Mucosa of rectum (tissue), 2 donors: ENCODE measurements around the gene GP2.

ENCODE experiments used
- H3K27ac ChIP-seq, 2 donors: one replicate each; pipeline ENCODE4 v1.7.0; 2013; ENCODE audit warnings: inconsistent platforms in 2 of 2, low read depth in 2 of 2, low read length in 2 of 2
- H3K27me3 ChIP-seq, 2 donors: one replicate each; pipeline ENCODE4 v1.7.0; 2013; ENCODE audit warnings: low read length in 2 of 2; ENCODE audit not compliant: control insufficient read depth in 2 of 2, insufficient read depth in 2 of 2
- H3K36me3 ChIP-seq, 2 donors: one replicate each; pipeline ENCODE4 v1.7.0; 2013; ENCODE audit warnings: low read length in 2 of 2; ENCODE audit not compliant: control insufficient read depth in 2 of 2, insufficient read depth in 2 of 2
- H3K4me1 ChIP-seq, 2 donors: one replicate each; pipeline ENCODE4 v1.7.0; 2013; ENCODE audit warnings: low read length in 2 of 2, mild to moderate bottlenecking in 1 of 2; ENCODE audit not compliant: control insufficient read depth in 2 of 2, insufficient read depth in 2 of 2
- H3K4me3 ChIP-seq, 2 donors: one replicate each; pipeline ENCODE4 v1.7.0; 2013; ENCODE audit warnings: low read length in 2 of 2
- H3K9ac ChIP-seq, 2 donors: one replicate each; pipeline ENCODE4 v1.7.0; 2013; ENCODE audit warnings: low read length in 2 of 2, low read depth in 1 of 2, mild to moderate bottlenecking in 1 of 2
- H3K9me3 ChIP-seq, 2 donors: one replicate each; pipeline ENCODE4 v1.7.0; 2013; ENCODE audit warnings: low read length in 2 of 2; ENCODE audit not compliant: control insufficient read depth in 2 of 2
- donor health status: healthy.
- donor health status: Normal muscosa, but diverticular disease.

Gene GP2

DNA sequence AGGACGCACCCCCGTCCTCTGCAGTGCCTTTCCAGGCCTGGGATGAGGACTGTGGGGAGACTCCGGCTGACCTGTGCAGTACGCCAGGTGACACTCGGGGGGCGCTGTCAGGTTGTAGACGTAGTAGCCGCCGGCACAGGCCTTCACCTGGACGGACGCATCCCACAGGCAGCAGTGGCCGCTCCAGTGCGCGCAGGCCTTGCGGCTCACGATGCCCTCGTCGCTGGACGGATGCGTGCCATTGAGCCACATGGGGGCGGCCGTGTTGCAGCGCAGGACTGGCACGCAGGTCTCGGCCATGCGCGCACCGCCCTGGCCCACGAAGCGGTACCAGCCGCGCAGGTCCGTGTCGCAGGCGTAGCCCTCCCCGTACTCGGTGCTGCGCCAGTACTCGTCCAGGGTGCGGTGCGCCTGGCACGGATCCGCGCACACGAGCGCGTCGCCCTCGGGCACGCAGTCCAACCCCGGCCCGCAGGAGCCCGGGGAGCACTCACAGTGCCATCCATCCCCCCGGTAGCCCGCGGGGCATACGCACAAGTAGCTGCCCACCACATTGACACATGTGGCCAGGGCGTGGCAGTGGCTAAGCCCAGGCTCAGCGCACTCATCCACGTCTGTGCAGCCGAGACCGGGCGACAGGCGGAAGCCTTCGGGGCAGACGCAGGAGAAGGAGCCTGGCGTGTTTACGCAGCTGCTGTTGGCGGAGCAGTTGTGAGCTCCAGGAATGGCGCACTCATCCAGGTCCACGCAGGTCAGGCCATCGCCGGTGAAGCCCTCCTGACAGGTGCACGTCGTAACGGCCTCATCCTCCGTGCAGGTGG is 21.3 kb upstream of the GP2 start:
- H3K27me3 ChIP-seq: peaks cover 2% of the 10 kb centered on the region in 2 donors
- H3K9ac ChIP-seq: no peak overlapping the region
- no peaks in the 10 kb centered on the region for H3K9me3 ChIP-seq
- no peak overlapping the region for H3K4me3 ChIP-seq
- H3K36me3 ChIP-seq: no peaks in the 10 kb centered on the region
- H3K4me1 ChIP-seq: no peaks in the 10 kb centered on the region
- H3K27ac ChIP-seq: no peak overlapping the region

DNA sequence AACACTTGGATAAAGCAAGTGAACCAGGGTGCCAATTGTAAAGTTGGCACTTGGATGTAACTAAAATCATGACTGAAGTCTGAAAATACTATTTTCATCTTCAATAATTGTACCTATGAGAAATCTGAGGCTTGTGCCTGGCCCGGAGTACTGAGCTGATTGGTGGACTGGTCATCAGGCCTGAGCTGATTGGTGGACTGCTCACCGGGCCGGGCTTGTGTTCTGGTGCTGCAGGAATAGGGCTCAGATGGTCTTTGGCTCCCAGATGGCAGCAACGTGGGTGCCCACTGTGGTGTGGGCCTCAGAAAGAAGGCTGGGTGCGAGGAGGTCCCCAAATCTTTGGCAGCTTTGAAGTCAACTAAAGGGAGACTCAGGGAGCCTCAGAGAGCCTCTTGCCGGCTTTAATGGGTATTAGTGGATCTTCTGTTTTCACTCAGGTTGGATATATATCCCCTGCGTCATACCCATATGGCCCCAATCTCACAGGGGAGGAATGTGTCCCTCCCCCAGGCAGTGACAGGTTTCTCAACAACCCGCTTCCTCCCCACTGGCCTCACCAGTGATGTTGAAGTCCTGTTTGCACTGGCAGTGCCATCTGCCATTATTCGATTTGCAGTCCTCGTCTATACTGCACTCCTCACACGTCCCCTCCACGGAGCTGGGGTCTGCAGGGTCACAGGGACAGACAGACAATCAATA is 20.5 kb upstream of the GP2 start:
- Histone ChIP-seq H3K27me3 (peaks cover 2% of the 10 kb centered on the region in 2 donors), H3K9me3 (no peaks in the 10 kb centered on the region), H3K4me3 (no peak overlapping the region), H3K4me1 (no peaks in the 10 kb centered on the region), H3K27ac (no peak overlapping the region), H3K36me3 (no peaks in the 10 kb centered on the region), H3K9ac (no peak overlapping the region)

DNA sequence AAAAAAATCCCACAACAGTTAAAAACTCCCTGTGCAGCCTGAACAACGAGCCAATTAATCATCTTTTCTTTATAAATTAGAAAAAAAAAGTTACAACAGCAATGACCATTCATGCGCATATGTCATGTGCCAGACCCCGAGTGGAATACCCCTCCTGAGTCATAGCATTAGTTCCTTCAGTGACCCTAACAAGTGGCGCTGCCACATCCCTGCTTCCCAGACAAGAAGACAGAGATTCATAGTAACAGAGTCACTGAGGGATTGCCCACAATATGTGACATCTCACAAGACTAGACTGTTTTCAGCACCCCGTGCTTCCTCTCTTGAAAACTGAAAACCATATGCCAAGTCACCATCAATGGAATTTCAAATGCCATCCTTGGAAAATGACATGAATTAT is 17.3 kb upstream of the GP2 start:
- Histone ChIP-seq H3K36me3 (no peaks in the 10 kb centered on the region), H3K4me1 (no peaks in the 10 kb centered on the region), H3K9me3 (no peaks in the 10 kb centered on the region), H3K27me3 (peaks cover 1 to 2% of the 10 kb centered on the region in 2 donors), H3K9ac (no peak overlapping the region), H3K4me3 (no peak overlapping the region), H3K27ac (no peak overlapping the region)

DNA sequence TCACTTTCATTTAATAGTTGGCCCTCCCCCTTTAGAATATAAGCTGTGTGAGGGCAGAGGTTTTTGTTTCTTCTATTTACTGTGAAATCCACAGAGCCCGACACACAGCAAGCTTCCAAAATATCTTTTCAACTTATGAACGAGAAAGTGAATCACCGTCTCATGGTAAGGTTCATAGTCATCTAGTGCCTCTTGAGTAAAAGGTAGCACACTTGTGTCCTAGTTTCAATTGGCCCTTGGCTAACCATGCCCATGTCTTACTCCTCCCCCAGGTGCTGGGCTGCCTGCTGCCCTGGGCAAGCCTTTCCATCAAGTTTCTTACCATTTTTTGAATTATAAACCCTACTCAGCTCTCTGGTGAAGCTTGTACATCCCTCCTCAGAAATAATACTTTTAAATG is 12.4 kb upstream of the GP2 start:
- no peaks in the 10 kb centered on the region for H3K27me3 ChIP-seq
- H3K27ac ChIP-seq: no peak overlapping the region
- H3K36me3 ChIP-seq: no peaks in the 10 kb centered on the region
- H3K4me1 ChIP-seq: no peaks in the 10 kb centered on the region
- H3K4me3 ChIP-seq: no peak overlapping the region
- no peaks in the 10 kb centered on the region for H3K9me3 ChIP-seq
- no peak overlapping the region for H3K9ac ChIP-seq

DNA sequence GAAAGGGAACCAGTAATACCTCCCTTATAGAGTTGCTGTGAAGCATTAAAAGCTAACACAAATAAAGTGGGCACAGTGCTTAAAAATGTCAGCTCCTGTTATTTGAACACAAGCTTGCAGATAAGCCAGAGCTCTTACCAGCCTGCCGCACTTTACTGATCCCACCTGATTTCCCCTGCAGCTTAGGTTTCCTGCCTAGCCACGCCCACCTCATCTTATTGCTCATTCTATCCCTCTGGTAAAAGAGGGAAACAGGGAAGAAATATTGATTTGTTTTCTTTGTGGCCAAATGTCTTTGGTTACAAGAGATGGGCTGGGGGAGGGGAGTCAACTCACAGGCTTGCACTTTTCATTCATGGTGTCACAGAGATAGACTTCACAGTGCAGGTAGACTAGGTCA is 9.6 kb upstream of the GP2 start:
- no peaks in the 10 kb centered on the region for H3K36me3 ChIP-seq
- no peak overlapping the region for H3K27ac ChIP-seq
- H3K4me3 ChIP-seq: no peak overlapping the region
- H3K4me1 ChIP-seq: no peaks in the 10 kb centered on the region
- no peaks in the 10 kb centered on the region for H3K9me3 ChIP-seq
- H3K27me3 ChIP-seq: no peaks in the 10 kb centered on the region
- no peak overlapping the region for H3K9ac ChIP-seq

DNA sequence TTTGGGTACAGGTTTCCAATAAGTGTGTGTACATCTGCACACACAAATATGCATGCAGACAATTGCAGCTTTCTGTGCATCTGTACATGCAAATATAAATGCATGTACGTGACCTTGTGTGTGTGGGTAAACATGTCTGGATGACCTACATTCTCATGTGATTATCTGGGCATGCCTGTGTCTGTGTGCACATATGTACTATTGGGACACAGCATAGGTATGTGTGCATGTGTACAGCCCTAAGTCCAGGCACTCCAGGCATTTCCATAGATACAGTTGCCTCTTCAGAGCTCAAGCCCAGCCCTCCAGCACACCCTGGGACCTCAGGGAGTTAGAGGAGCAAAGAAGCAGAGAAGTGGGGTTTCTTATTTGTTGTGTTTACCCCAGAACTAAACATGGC is 7.1 kb upstream of the GP2 start:
- H3K36me3 ChIP-seq: no peaks in the 10 kb centered on the region
- H3K27ac ChIP-seq: no peak overlapping the region
- no peaks in the 10 kb centered on the region for H3K9me3 ChIP-seq
- no peak overlapping the region for H3K4me3 ChIP-seq
- H3K4me1 ChIP-seq: no peaks in the 10 kb centered on the region
- no peaks in the 10 kb centered on the region for H3K27me3 ChIP-seq
- no peak overlapping the region for H3K9ac ChIP-seq

DNA sequence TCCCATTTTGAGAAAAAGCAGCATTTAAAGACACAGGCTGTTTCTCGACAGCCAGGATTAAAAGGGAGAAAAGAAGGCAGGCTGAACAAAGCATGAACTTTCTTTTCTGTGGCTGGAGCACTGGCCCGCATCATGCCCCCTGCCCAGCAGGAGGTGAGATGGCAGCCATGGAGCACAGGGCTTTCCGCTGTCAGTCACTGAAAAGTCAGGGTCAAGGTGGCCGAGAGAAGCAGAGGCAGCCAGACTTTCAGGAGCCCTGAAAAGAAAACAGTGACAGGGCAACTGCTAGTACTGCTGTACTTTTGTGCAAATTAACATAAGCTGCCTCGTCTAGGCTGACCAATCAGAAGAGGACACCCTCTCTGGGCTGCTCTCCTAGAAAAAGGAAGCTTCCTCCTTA is 5.8 kb upstream of the GP2 start:
- Histone ChIP-seq H3K9me3 (no peaks in the 10 kb centered on the region), H3K4me1 (no peaks in the 10 kb centered on the region), H3K9ac (no peak overlapping the region), H3K27ac (no peak overlapping the region), H3K36me3 (no peaks in the 10 kb centered on the region), H3K27me3 (no peaks in the 10 kb centered on the region), H3K4me3 (no peak overlapping the region)

DNA sequence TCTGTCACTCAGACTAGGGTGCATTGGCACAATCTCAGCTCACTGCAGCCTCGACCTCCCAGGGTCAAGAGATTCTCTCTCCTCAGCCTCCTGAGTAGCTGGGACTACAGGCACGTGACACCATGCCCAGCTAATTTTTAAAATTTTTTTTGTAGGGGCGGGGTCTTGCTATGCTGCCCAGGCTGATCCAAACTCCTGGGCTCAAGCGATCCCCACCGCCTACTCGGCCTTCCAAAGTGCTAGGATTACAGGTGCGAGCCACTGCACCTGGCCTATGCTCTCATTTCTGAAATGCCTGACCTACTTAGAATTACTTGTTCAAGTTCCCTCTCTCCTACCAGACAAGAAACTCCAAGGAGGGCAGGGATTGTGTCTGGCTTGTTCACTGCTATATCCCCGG is 5.1 kb upstream of the GP2 start:
- H3K9ac ChIP-seq: no peak overlapping the region
- no peaks in the 10 kb centered on the region for H3K36me3 ChIP-seq
- no peak overlapping the region for H3K4me3 ChIP-seq
- H3K4me1 ChIP-seq: no peaks in the 10 kb centered on the region
- no peaks in the 10 kb centered on the region for H3K27me3 ChIP-seq
- H3K27ac ChIP-seq: no peak overlapping the region
- H3K9me3 ChIP-seq: no peaks in the 10 kb centered on the region

DNA sequence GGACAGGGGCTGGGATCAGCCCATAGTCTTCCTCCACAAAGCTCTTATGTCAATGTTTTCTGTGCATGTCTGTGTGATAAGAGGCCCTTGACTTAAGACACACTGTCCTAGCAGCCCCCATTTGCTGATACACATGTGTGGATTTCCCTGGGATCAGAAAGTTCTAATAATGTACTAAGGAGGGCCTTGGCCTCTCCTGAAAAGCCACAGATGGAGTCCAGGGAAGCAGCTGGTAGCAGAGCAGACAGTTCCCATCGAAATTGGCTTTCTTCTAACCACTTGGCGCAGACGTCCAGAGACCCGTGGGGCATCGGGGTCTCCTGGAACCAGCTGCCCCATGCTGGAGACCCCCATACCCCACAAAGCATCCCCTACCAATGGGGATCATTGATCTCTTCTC is 4.3 kb upstream of the GP2 start:
- no peak overlapping the region for H3K9ac ChIP-seq
- no peaks in the 10 kb centered on the region for H3K9me3 ChIP-seq
- no peaks in the 10 kb centered on the region for H3K27me3 ChIP-seq
- H3K27ac ChIP-seq: no peak overlapping the region
- H3K36me3 ChIP-seq: no peaks in the 10 kb centered on the region
- no peak overlapping the region for H3K4me3 ChIP-seq
- peaks cover 0 to 2% of the 10 kb centered on the region in 2 donors for H3K4me1 ChIP-seq

DNA sequence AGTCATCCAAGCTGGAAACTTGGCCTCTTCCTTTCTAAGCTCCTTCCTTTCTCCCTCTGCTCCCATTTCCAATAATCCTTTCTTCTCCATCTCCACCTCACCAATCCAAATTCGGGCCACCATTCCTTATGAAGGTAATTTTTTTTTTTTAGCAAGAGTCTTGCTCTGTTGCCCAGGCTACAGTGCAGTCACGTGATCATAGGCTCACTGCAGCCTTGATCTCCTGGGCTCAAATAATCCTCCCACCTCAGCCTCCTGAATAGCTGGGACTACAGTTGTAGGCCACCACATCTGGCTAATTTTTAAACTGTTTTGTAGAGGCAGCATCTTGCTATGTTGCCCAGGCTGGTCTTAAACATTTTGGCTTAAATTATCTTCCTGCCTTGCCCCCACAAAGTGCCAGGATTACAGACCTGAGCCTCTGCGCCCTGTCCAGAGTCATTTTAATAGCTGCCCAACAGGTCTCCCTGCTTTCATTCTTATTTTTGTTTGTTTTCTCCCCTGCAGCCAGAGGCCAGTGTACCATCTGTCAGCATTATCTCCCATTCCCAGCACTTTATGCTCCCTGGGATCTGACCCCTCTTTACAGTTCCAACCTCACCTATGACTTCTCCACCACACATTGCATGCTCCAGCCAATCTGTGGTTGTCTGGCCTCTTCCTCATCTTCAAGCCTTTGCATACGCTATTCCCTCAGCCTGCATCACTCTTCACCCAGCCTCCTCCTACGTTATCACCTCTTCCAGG is 2.3 kb upstream of the GP2 start:
- Histone ChIP-seq H3K27me3 (no peaks in the 10 kb centered on the region), H3K4me3 (no peak overlapping the region), H3K36me3 (no peaks in the 10 kb centered on the region), H3K4me1 (peaks cover 2 to 3% of the 10 kb centered on the region in 2 donors), H3K27ac (no peak overlapping the region), H3K9me3 (no peaks in the 10 kb centered on the region), H3K9ac (no peak overlapping the region)
